Retinal pigment epithelial cell (primary cell): ENCODE results near the gene PLCL1.

Source experiments
- DNase-seq: peaks from one replicate; pipeline ENCODE4 v3.0.0-alpha.2; 2010; ENCODE audit warnings: low read depth
- H3K4me3 ChIP-seq: 2 replicates; pipeline ENCODE4 v1.5.1; 2011; ENCODE audit warnings: mild to moderate bottlenecking, low read length, control low read depth, moderate library complexity
- CTCF ChIP-seq: conservative IDR thresholded peaks from 2 replicates; pipeline ENCODE4 v1.5.1; 2011; ENCODE audit warnings: low read depth, low read length, control low read depth, inconsistent platforms

PLCL1 gene

GRCh38 chr2:197799068-197799467, 5.3 kb upstream of the PLCL1 start:
- no peak overlapping the region for H3K4me3 ChIP-seq
- DNase-seq: no peak
- TF ChIP-seq CTCF: no peak

- H3K4me3 ChIP-seq: no peak overlapping the region
- DNase-seq: no peak
- TF ChIP-seq CTCF: no peak
Measured at GRCh38 chr2:197800091-197800490, 4.3 kb upstream of the PLCL1 start.

GRCh38 chr2:197801033-197801432, 3.4 kb upstream of the PLCL1 start:
- no peak overlapping the region for H3K4me3 ChIP-seq
- no peak for DNase-seq
- TF ChIP-seq CTCF: no peak

- H3K4me3 ChIP-seq: no peak overlapping the region
- no peak for DNase-seq
- peak; percentile 79 for TF ChIP-seq CTCF
Measured at GRCh38 chr2:197803033-197803444, 1.4 kb upstream of the PLCL1 start.

- H3K4me3 ChIP-seq: peak overlapping the region; percentile 63
- DNase-seq: no peak
- TF ChIP-seq CTCF: no peak
Measured at GRCh38 chr2:197804758-197805714, 643 bp downstream of the PLCL1 start.

- DNase-seq: no peak
- peak overlapping the region; percentile 63 for H3K4me3 ChIP-seq
- no peak for TF ChIP-seq CTCF
Measured at GRCh38 chr2:197805715-197806633, 1.6 kb downstream of the PLCL1 start.
